ENCODE data around the gene PTAFR.
A peak's percentile ranks its signal among the peaks of the same experiment; 100 is the strongest.

Gene PTAFR

GRCh38 chr1:28109639-28110038 is 66.9 kb downstream of the PTAFR start:
- no peak overlapping the region for H3K4me2 ChIP-seq (ENCODE audit: low read length)
- no peaks in the 10 kb centered on the region for H3K9me2 ChIP-seq (replicated peaks; ENCODE audit: control insufficient read depth, low read length)
- no peak overlapping the region for H3K27ac ChIP-seq (ENCODE audit: low read depth, low read length)
- no peak overlapping the region for H3K4me3 ChIP-seq (ENCODE audit: low read length)
- peaks cover 30% of the 10 kb centered on the region for H3K4me1 ChIP-seq (ENCODE audit: control insufficient read depth, low read length)
- H3K36me3 ChIP-seq (ENCODE audit: control insufficient read depth, low read length) = no peaks in the 10 kb centered on the region
- H4K20me1 ChIP-seq (ENCODE audit: control insufficient read depth, insufficient read depth, low read depth, low read length) = no peaks in the 10 kb centered on the region
- no peaks in the 10 kb centered on the region for H3F3A ChIP-seq (ENCODE audit: control insufficient read depth, insufficient read depth)
- H3K27me3 ChIP-seq (ENCODE audit: control insufficient read depth, low read length) = no peaks in the 10 kb centered on the region
- H3K79me2 ChIP-seq (ENCODE audit: control insufficient read depth, low read length) = no peaks in the 10 kb centered on the region
- TF ChIP-seq CTCF (IDR thresholded peaks at IDR 0.05; ENCODE audit: low read depth, low read length, poor library complexity, severe bottlenecking) (no peak), EZH2phosphoT487 (IDR thresholded peaks at IDR 0.05; ENCODE audit: borderline replicate concordance, low read length) (no peak)
- no peaks in the 10 kb centered on the region for H3K9me3 ChIP-seq (ENCODE audit: control insufficient read depth, insufficient read depth, low read length)

DNA sequence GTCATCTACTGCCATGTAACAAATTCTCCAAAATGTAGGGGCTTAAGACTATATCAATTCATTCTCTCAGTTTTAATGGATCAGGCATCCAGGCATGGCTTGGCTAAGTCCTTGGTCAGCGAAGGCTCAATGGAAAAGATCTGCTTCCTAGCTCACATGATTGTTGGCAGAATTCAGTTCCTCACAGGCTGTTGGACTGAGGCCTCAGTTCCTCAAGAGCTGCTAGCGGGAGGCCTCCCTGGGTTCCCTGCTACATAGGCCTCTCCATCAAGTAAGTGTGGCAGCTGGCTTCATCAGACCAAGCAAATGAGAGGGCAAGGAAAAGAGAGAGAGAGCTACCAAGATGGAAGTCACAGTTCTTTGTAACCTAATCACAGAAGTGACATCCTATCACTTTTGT is 68.5 kb downstream of the PTAFR start:
- no peaks in the 10 kb centered on the region for H3F3A ChIP-seq (ENCODE audit: control insufficient read depth, insufficient read depth)
- TF ChIP-seq CTCF (IDR thresholded peaks at IDR 0.05; ENCODE audit: low read depth, low read length, poor library complexity, severe bottlenecking) = no peak
- TF ChIP-seq EZH2phosphoT487 (IDR thresholded peaks at IDR 0.05; ENCODE audit: borderline replicate concordance, low read length) = no peak

GRCh38 chr1:28104866-28105467 is 71.5 kb downstream of the PTAFR start:
- H3K27ac ChIP-seq (ENCODE audit: low read depth, low read length) = no peak overlapping the region
- peaks cover 10% of the 10 kb centered on the region for H3K4me1 ChIP-seq (ENCODE audit: control insufficient read depth, low read length)
- H3K9me3 ChIP-seq (ENCODE audit: control insufficient read depth, insufficient read depth, low read length) = no peaks in the 10 kb centered on the region
- H3F3A ChIP-seq (ENCODE audit: control insufficient read depth, insufficient read depth) = no peaks in the 10 kb centered on the region
- H3K36me3 ChIP-seq (ENCODE audit: control insufficient read depth, low read length) = no peaks in the 10 kb centered on the region
- H3K9me2 ChIP-seq (replicated peaks; ENCODE audit: control insufficient read depth, low read length) = no peaks in the 10 kb centered on the region
- TF ChIP-seq EZH2phosphoT487 (IDR thresholded peaks at IDR 0.05; ENCODE audit: borderline replicate concordance, low read length) (no peak), CTCF (IDR thresholded peaks at IDR 0.05; ENCODE audit: low read depth, low read length, poor library complexity, severe bottlenecking) (no peak)
- no peaks in the 10 kb centered on the region for H3K27me3 ChIP-seq (ENCODE audit: control insufficient read depth, low read length)
- no peaks in the 10 kb centered on the region for H4K20me1 ChIP-seq (ENCODE audit: control insufficient read depth, insufficient read depth, low read depth, low read length)
- H3K4me3 ChIP-seq (ENCODE audit: low read length) = no peak overlapping the region; the same call in 1 of the 2 replicates
- H3K79me2 ChIP-seq (ENCODE audit: control insufficient read depth, low read length) = no peaks in the 10 kb centered on the region
- H3K4me2 ChIP-seq (ENCODE audit: low read length) = peak overlapping the region; percentile 33

More for the DNA sequence above, 68.5 kb downstream of the PTAFR start:
- no peaks in the 10 kb centered on the region for H3K36me3 ChIP-seq (ENCODE audit: control insufficient read depth, low read length)
- peaks cover 28% of the 10 kb centered on the region for H3K4me1 ChIP-seq (ENCODE audit: control insufficient read depth, low read length)
- H3K27ac ChIP-seq (ENCODE audit: low read depth, low read length) = no peak overlapping the region
- no peaks in the 10 kb centered on the region for H3K9me3 ChIP-seq (ENCODE audit: control insufficient read depth, insufficient read depth, low read length)
- no peaks in the 10 kb centered on the region for H4K20me1 ChIP-seq (ENCODE audit: control insufficient read depth, insufficient read depth, low read depth, low read length)
- H3K4me3 ChIP-seq (ENCODE audit: low read length) = no peak overlapping the region
- no peaks in the 10 kb centered on the region for H3K27me3 ChIP-seq (ENCODE audit: control insufficient read depth, low read length)
- no peak overlapping the region for H3K4me2 ChIP-seq (ENCODE audit: low read length)
- H3K9me2 ChIP-seq (replicated peaks; ENCODE audit: control insufficient read depth, low read length) = no peaks in the 10 kb centered on the region
- H3K79me2 ChIP-seq (ENCODE audit: control insufficient read depth, low read length) = no peaks in the 10 kb centered on the region
